ENCODE measurements around the gene DVL1. TPM values are rescaled to one million over a fixed set of nuclear protein-coding genes. Genes with fewer than 3 reads are reported as not detected.

DVL1 gene
- total and polyA plus RNA-seq, 2 of the 13 experiments (the other 11 are each of a cell fraction or from before 2014, with no cell fraction given): 30.8 to 60.4 TPM

DNA sequence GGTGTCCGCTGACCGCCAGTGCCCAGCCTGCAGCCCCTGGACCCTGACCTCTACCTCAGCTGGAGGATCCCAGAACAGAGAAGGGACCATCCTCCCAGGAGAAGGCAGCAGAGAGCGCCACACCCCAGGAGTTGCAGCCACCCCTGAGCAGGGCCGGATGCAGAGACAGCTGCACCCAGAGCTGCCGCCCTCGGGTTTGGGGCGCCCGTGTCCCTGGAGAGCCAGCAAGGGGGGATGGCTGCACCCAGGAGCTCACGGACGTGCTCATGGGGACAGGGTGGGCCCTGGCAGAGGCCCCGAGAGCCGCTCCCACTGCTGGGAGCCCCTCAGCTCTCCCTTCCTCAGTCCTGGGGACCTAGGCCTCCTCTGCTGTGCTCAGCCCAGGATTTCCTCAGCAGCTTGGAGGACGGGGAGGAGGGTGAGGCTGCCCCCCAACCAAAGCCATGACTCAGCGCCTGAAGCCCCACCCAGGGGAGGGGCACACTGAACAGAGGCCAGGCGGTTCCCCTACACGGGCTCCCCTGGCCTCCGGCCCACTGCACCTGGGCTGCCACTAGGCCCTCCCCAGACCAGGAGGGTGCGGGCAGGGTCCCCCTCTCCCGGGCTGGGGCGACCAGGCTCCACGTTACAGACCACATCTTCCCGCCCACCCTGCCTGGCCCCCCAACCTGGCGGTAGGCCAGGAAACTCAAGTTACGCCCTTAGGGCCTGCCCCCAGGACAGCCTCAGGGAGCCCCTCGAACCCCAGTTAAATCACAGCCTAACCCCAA lies 43.7 kb downstream of the DVL1 start (continued):
- TF ChIP-seq, protein P1, sequence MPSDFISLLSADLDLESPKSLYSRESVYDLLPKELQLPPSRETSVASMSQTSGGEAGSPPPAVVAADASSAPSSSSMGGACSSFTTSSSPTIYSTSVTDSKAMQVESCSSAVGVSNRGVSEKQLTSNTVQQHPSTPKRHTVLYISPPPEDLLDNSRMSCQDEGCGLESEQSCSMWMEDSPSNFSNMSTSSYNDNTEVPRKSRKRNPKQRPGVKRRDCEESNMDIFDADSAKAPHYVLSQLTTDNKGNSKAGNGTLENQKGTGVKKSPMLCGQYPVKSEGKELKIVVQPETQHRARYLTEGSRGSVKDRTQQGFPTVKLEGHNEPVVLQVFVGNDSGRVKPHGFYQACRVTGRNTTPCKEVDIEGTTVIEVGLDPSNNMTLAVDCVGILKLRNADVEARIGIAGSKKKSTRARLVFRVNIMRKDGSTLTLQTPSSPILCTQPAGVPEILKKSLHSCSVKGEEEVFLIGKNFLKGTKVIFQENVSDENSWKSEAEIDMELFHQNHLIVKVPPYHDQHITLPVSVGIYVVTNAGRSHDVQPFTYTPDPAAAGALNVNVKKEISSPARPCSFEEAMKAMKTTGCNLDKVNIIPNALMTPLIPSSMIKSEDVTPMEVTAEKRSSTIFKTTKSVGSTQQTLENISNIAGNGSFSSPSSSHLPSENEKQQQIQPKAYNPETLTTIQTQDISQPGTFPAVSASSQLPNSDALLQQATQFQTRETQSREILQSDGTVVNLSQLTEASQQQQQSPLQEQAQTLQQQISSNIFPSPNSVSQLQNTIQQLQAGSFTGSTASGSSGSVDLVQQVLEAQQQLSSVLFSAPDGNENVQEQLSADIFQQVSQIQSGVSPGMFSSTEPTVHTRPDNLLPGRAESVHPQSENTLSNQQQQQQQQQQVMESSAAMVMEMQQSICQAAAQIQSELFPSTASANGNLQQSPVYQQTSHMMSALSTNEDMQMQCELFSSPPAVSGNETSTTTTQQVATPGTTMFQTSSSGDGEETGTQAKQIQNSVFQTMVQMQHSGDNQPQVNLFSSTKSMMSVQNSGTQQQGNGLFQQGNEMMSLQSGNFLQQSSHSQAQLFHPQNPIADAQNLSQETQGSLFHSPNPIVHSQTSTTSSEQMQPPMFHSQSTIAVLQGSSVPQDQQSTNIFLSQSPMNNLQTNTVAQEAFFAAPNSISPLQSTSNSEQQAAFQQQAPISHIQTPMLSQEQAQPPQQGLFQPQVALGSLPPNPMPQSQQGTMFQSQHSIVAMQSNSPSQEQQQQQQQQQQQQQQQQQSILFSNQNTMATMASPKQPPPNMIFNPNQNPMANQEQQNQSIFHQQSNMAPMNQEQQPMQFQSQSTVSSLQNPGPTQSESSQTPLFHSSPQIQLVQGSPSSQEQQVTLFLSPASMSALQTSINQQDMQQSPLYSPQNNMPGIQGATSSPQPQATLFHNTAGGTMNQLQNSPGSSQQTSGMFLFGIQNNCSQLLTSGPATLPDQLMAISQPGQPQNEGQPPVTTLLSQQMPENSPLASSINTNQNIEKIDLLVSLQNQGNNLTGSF (CRISPR knock-in tag; IDR thresholded peaks at IDR 0.05): no peak
- TF ChIP-seq ZNF570 (CRISPR knock-in tag; IDR thresholded peaks at IDR 0.05; ENCODE audit: borderline replicate concordance): no peak
- no peak for TF ChIP-seq CSRNP2 (CRISPR knock-in tag; conservative IDR thresholded peaks at IDR 0.05; ENCODE audit: low read depth)
- TF ChIP-seq, protein P2, sequence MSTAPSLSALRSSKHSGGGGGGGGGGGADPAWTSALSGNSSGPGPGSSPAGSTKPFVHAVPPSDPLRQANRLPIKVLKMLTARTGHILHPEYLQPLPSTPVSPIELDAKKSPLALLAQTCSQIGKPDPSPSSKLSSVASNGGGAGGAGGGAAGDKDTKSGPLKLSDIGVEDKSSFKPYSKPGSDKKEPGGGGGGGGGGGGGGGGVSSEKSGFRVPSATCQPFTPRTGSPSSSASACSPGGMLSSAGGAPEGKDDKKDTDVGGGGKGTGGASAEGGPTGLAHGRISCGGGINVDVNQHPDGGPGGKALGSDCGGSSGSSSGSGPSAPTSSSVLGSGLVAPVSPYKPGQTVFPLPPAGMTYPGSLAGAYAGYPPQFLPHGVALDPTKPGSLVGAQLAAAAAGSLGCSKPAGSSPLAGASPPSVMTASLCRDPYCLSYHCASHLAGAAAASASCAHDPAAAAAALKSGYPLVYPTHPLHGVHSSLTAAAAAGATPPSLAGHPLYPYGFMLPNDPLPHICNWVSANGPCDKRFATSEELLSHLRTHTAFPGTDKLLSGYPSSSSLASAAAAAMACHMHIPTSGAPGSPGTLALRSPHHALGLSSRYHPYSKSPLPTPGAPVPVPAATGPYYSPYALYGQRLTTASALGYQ (CRISPR knock-in tag; IDR thresholded peaks at IDR 0.05): no peak; the same call in 1 of the 2 replicates
- no peak for TF ChIP-seq NFIB (CRISPR knock-in tag; IDR thresholded peaks at IDR 0.05; ENCODE audit: borderline replicate concordance)
- no peak for TF ChIP-seq ZNF121 (CRISPR knock-in tag; IDR thresholded peaks at IDR 0.05)
- TF ChIP-seq SUZ12 (IDR thresholded peaks at IDR 0.05; ENCODE audit: low read depth, low read length): no peak
- no peak for TF ChIP-seq KLF9 (CRISPR knock-in tag; IDR thresholded peaks at IDR 0.05; ENCODE audit: low read depth)
- TF ChIP-seq RFXANK (CRISPR knock-in tag; IDR thresholded peaks at IDR 0.05): no peak
- TF ChIP-seq ZNF614 (CRISPR knock-in tag; IDR thresholded peaks at IDR 0.05; ENCODE audit: borderline replicate concordance): no peak
- TF ChIP-seq NRL (CRISPR knock-in tag; IDR thresholded peaks at IDR 0.05; ENCODE audit: borderline replicate concordance): 0 out of 2 replicates have a peak, but pooled peaks have one; percentile 26
- TF ChIP-seq SKIL (CRISPR knock-in tag; IDR thresholded peaks at IDR 0.05; ENCODE audit: borderline replicate concordance): no peak
- TF ChIP-seq, protein P3, sequence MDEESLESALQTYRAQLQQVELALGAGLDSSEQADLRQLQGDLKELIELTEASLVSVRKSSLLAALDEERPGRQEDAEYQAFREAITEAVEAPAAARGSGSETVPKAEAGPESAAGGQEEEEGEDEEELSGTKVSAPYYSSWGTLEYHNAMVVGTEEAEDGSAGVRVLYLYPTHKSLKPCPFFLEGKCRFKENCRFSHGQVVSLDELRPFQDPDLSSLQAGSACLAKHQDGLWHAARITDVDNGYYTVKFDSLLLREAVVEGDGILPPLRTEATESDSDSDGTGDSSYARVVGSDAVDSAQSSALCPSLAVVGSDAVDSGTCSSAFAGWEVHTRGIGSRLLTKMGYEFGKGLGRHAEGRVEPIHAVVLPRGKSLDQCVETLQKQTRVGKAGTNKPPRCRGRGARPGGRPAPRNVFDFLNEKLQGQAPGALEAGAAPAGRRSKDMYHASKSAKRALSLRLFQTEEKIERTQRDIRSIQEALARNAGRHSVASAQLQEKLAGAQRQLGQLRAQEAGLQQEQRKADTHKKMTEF (CRISPR knock-in tag; IDR thresholded peaks at IDR 0.05): no peak; the same call in 1 of the 2 replicates

All from HepG2 (cell line).